Measurements from ENCODE around the gene ETV1. TPM values are rescaled to one million over a fixed set of nuclear protein-coding genes. Genes with fewer than 3 reads are reported as not detected.

The ETV1 gene
- total and polyA plus RNA-seq, 4 donors: 1.2 to 4.3 (median 3.6) TPM

GRCh38 chr7:14021069-14021468, 31.6 kb upstream of the ETV1 start (continued):
- no peak for TF ChIP-seq REST (IDR thresholded peaks at IDR 0.05)

- Histone ChIP-seq H3K9ac (ENCODE audit: low read depth in 1 of 2, low read length in 2 of 2) (no peak overlapping the region), H3K27ac (ENCODE audit: low read depth in 1 of 2, low read length in 2 of 2) (no peak overlapping the region), H3K27me3 (ENCODE audit: control insufficient read depth in 4 of 4, insufficient read depth in 4 of 4, low read length in 3 of 4) (no peaks in the 10 kb centered on the region), H3K9me3 (ENCODE audit: control insufficient read depth in 4 of 4, low read length in 3 of 4) (peaks cover 0 to 2% (median 0%) of the 10 kb centered on the region in 4 donors), H3K4me3 (ENCODE audit: low read depth in 1 of 3, low read length in 3 of 3) (no peak overlapping the region), H3K4me1 (ENCODE audit: control insufficient read depth in 4 of 4, insufficient read depth in 4 of 4, low read length in 3 of 4) (no peaks in the 10 kb centered on the region), H3K36me3 (ENCODE audit: control insufficient read depth in 4 of 4, insufficient read depth in 3 of 4, low read depth in 1 of 4, low read length in 3 of 4) (no peaks in the 10 kb centered on the region)
- 62% methylated on average over 2 of the region's 2 CpGs for WGBS
- TF ChIP-seq ZBTB33 (IDR thresholded peaks at IDR 0.05) (no peak), CTCF (IDR thresholded peaks at IDR 0.05; ENCODE audit: low read depth, low read length, missing input control) (no peak), EGR1 (IDR thresholded peaks at IDR 0.05; ENCODE audit: low read depth in 2 of 2) (no peak), GABPA (IDR thresholded peaks at IDR 0.05 in 1 of 2, conservative IDR thresholded peaks at IDR 0.05 in 1 of 2) (no peak), RXRA (IDR thresholded peaks at IDR 0.05) (no peak), ATF3 (IDR thresholded peaks at IDR 0.05) (no peak), SP1 (IDR thresholded peaks at IDR 0.05) (no peak), TAF1 (conservative IDR thresholded peaks at IDR 0.05) (no peak)
- DNase-seq (ENCODE audit: low spot score): no peak
These were observed 31.0 kb upstream of the ETV1 start for GRCh38 chr7:14020339-14020900.

GRCh38 chr7:14018751-14019150, 29.3 kb upstream of the ETV1 start:
- no peaks in the 10 kb centered on the region for H3K27me3 ChIP-seq (ENCODE audit: control insufficient read depth in 4 of 4, insufficient read depth in 4 of 4, low read length in 3 of 4)
- H3K27ac ChIP-seq (ENCODE audit: low read depth in 1 of 2, low read length in 2 of 2): no peak overlapping the region
- no peak overlapping the region for H3K9ac ChIP-seq (ENCODE audit: low read depth in 1 of 2, low read length in 2 of 2)
- no peaks in the 10 kb centered on the region for H3K4me1 ChIP-seq (ENCODE audit: control insufficient read depth in 4 of 4, insufficient read depth in 4 of 4, low read length in 3 of 4)
- no peak for DNase-seq (ENCODE audit: low spot score)
- WGBS: 84% methylated on average over 5 of the region's 5 CpGs
- H3K9me3 ChIP-seq (ENCODE audit: control insufficient read depth in 4 of 4, low read length in 3 of 4): peaks cover 0 to 2% (median 0%) of the 10 kb centered on the region in 4 donors
- H3K36me3 ChIP-seq (ENCODE audit: control insufficient read depth in 4 of 4, insufficient read depth in 3 of 4, low read depth in 1 of 4, low read length in 3 of 4): no peaks in the 10 kb centered on the region
- no peak overlapping the region for H3K4me3 ChIP-seq (ENCODE audit: low read depth in 1 of 3, low read length in 3 of 3)
- TF ChIP-seq SP1 (IDR thresholded peaks at IDR 0.05): no peak
- no peak for TF ChIP-seq TAF1 (conservative IDR thresholded peaks at IDR 0.05)
- TF ChIP-seq HNF4A (conservative IDR thresholded peaks at IDR 0.05): no peak
- TF ChIP-seq FOXA2 (IDR thresholded peaks at IDR 0.05): no peak
- no peak for TF ChIP-seq NR2F2 (IDR thresholded peaks at IDR 0.05)
- TF ChIP-seq REST (IDR thresholded peaks at IDR 0.05): no peak
- no peak for TF ChIP-seq JUND (IDR thresholded peaks at IDR 0.05)
- no peak for TF ChIP-seq ZBTB33 (IDR thresholded peaks at IDR 0.05)
- TF ChIP-seq RXRA (IDR thresholded peaks at IDR 0.05): no peak
- no peak for TF ChIP-seq ATF3 (IDR thresholded peaks at IDR 0.05)
- no peak for TF ChIP-seq YY1 (IDR thresholded peaks at IDR 0.05)

Data from liver (tissue), 9 donors.